Right ventricle myocardium superior (tissue), 1 donor: ENCODE results near the gene MSANTD7. TPM values are rescaled to one million over a fixed set of nuclear protein-coding genes. Genes with fewer than 3 reads are reported as not detected.
"Not testable (repeated sequence)": the region's sequence is repeated elsewhere in the genome, so short reads cannot be mapped to it uniquely, and the experiment has no call there.

ENCODE experiments used
- ATAC-seq: fragments of 200-7000 bp; cut with Tn5 transposase; one replicate; pipeline ENCODE4 v1.9.1; 2020; ENCODE audit warnings: mild to moderate bottlenecking; ENCODE audit not compliant: poor library complexity
- DNase-seq: peaks from one replicate; pipeline ENCODE4 v3.0.0-alpha.2; 2020
- intact Hi-C: fragments of 100-400 bp; cut with DNase I; formaldehyde crosslinking; loops from one replicate; pipeline ENCODE4 v1.11.2; 2022
- long read RNA-seq: library from polyadenylated mRNA; unstranded; transcript quantifications from one replicate; pipeline ENCODE4 v2.0.0, GENCODE V29; 2021
- total RNA-seq: library from RNA; stranded (reverse); fragmentation: NEBNext Ultra II Directional; extraction: Animal tissue kit (Norgen Biotek cat#: 25700); gene quantifications from one replicate; pipeline ENCODE4 v1.2.1, GENCODE V29; 2021
- donor health status: DM: no; HTN: yes; CAD: no; lungs with severe emphysema.

Gene MSANTD7, protein sequence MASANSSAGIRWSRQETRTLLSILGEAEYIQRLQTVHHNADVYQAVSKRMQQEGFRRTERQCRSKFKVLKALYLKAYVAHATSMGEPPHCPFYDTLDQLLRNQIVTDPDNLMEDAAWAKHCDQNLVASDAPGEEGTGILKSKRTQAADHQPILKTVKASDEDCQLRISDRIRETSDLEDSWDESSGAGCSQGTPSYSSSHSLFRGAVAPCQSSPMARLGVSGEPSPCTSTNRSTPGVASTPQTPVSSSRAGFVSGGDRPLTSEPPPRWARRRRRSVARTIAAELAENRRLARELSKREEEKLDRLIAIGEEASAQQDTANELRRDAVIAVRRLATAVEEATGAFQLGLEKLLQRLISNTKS
- 4.4 TPM for total RNA-seq
- long read RNA-seq, full-length matches to known transcripts, result 12 of 13 reads
- long read RNA-seq, partial matches to known transcripts, result 0 of 13 reads
- long read RNA-seq, other reads (novel, unspliced or antisense), result 1 of 13 reads

DNA sequence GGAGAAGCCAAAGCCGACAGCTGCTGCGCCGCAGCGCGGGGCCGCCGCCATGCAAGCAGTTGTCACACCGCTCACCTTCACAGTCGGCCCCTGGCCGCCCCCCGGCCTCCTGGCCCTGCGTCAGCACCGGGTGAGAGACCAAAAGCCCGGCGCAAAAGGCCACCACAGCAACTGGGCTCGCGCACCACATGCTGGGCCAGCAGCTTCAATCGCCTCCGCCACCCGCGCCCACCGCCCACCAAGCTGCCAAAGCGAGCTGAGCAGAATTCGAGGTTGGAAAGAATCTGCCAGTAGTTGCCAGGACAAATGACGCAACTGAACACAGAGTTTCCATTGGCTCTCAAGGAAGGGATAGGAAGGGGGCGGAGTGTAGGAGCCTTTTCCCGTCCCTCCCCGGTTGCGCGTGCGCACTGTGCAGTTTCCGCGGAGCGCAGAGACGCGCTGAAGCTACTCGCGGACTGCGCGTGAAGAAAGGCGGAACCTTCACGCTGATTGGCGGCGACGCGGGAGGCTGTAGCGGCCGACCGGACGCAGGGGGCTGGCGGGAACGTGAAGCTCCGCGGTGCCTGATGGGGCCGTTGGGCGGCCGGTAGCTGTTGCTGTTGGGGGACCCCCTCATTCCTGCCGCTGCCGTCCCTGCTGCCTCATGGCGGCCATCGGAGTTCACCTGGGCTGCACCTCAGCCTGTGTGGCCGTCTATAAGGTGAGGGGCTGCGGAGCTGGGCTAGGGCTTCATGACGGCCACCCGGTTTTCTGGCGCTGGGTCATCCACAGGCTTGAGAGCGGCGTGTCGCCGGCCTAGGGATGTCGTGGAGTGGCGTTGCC is at the start of gene MSANTD7, which contains the start of the genes CDNF and HSPA14:
Gene MSANTD7 (plus strand): TSS at position 550 of the 825 bp plus-strand sequence. CDS start 3,979 bp downstream, outside the sequence.
Gene CDNF (minus strand): TSS at position 281 of the 825 bp plus-strand sequence. CDS start 91 bp downstream, at position 190.
Gene HSPA14 (plus strand): TSS at position 550 of the 825 bp plus-strand sequence. CDS start 97 bp downstream, at position 647.
- DNase-seq (peak; percentile 100), ATAC-seq (peak; percentile 99)
- intact Hi-C loops, result loop anchor here (5.0 kb wide), 1 partner anchor 39 kb away; the partner anchor contains the start of gene SUV39H2

DNA sequence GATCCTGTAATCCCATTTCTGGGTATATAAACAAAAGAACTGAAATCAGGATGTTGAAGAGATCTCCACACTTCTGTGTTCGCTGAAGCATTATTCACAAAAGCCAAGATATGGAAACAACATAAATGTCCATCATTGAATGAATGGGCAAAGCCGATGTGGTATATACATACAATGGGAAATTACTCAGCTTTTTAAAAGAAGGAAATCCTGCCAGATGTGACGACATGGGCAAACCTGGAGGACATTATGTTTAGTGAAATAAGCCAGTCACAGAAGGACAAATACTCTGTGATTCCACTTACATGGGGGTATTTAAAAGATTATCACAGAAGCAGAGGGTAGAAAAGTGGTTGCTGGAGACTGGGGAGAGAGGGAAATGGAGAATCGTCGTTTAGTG is 39.5 kb upstream of the MSANTD7 start:
- intact Hi-C loops, result no loop called here
- DNase-seq (no peak), ATAC-seq (no peak)

DNA sequence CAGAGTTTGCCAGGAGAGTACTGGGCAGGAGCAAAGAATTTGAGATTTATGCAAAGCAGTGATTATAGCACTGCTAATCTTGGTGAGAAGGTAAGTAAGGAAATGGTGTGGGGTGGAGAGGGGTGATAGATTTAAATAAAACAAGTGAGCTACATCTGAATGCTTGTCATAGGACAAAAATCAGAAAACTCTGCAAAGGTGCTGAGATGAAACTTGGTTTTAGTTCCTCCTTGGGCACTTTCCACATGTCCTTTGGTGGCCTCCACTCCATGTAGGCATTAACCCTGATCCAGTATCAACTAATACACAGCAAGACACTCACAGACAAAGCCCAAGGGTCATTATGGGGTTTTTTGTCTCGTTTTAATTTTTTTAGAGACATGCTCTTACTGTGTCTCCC is 37.7 kb upstream of the MSANTD7 start:
- intact Hi-C loops, result no loop called here
- ATAC-seq (no peak), DNase-seq (no peak)

DNA sequence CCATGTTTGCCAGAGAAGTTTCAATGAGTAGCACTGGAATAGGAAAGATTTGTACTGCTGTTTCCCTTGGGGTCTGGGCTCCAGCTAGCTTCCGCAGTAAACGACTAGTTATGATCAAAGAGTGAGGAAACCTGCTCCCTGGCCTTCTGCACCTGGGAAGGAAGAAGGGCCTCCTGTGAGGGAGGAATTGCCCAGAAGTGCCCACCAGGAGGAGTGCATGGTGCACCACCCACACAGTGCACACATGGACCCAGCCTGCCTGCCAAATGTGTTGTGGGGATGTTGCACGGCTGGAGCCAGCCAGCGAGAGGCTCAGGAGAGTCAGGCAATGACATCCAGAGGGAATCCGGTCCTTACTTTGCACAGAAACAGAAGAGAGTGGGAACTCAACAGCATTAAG is 36.4 kb upstream of the MSANTD7 start:
- no peak for DNase-seq
- ATAC-seq, result no peak
- intact Hi-C loops, result no loop called here

DNA sequence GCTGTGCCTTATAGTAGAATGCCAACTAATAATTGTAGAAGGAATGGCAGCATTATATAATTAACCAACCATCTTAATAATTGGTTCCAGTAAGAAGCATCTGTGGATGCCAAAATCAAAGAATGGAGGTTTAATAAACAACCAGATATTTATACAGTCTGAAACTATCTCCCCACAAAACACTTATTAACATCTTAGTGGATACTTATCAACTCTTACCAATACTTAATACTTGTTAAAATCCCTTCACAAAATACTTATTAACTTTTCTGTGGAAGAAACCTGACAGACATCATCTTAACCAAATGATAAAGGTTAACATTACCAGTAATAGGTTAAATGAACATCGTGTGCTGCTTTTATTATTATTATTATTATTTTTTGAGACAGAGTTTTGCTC is 34.3 kb upstream of the MSANTD7 start:
- ATAC-seq (no peak), DNase-seq (no peak)
- intact Hi-C loops, result no loop called here

DNA sequence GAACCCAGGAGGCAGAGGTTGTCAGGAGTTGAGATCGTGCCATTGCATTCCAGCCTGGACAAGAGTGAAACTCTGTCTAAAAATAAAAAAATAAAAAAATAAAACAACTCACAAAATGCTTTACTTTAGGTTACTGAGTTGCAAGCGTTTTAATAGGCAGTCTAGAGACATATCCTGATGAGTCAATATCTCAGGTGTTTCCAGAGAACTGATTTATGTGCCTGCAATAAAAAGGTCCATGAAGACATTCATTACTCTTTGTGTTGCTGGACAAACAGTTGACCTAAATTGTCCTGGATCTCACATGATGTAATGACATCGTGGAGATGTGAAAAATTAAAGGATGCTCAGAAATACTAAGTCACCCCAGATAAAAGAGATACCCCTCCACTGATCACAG is 31.8 kb upstream of the MSANTD7 start:
- no peak for ATAC-seq
- intact Hi-C loops, result no loop called here
- no peak for DNase-seq

DNA sequence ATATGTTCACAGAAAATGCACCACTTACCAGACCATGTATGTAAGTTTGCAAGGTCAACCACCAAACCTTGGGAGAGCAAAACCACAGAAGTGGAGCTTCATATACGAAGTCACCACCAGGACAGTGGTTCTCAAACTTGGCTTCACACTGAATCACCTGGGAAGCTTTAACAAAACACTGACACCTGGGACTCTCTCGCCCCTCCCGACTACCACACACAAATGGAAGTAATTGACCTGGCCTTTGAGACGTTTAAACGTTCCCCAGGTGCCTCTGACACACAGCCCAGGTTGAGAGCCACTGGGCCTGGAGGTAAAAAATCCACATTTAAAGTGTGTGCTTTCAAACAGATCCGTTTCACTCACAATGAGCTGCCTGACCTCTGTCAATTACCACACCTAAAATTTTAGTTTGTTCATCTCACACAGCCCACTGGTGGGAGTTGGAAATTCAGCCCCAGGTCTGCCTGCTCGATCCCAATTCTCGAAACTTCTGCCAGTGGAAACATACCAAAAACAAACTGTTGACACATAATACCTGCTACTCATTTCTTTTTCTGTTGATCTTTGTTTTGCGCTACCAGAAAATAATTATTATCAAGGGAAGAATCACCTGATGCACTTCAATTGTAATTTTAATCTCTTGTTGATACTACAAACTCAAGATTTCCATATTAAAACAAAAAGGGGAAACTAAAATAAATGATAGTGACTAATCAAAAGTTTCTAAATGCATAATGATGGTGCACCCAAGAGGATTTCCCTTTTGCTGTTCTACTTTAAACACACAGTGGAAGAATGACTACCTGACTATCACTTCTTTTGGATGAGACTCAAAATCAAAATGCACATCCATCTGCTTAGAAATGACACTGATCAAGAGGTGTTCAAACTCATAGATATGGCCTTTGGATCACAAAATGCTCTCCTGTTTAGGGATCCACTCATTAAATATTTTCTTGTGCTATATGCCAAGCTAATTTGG is 26.8 kb upstream of the MSANTD7 start:
- intact Hi-C loops, result no loop called here
- no peak for DNase-seq
- ATAC-seq, result no peak

DNA sequence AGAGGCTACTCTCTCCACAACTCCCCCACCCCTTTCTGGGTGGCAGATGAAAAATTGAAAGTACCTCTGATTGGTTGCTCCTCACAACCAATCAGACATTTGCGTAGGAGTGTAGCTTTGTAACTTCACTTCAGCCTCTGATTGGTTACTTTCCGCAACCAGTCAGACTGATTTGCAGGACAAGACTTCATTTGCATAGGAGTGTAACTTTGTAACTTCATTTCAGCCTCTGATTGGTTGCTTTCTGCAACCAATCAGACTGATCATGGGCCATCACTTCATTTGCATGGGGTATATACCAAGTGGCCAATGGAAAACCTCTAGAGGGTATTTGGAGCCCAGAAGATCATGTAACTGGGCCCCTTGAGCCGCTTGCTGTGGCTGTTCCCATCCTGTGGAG is 25.8 kb upstream of the MSANTD7 start:
- no peak for ATAC-seq
- intact Hi-C loops, result no loop called here
- DNase-seq, result no peak

DNA sequence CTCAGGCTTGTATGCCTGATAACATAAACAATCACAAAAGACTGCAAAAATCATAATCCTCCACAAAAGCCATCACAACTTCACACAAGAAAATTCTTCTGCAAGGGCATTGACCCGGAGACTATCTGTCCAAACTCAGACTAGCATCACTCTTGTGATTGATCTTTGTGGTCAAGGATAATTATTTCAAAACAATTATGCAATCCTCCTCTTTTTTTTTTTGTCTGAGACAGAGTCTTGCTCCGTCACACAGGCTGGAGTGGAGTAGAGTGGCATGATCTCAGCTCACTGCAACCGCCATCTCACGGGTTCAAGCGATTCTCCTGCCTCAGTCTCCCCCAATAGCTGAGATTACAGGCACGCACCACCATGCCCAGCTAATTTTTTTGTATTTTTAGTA is 22.4 kb upstream of the MSANTD7 start:
- no peak for ATAC-seq
- intact Hi-C loops, result no loop called here
- no peak for DNase-seq

DNA sequence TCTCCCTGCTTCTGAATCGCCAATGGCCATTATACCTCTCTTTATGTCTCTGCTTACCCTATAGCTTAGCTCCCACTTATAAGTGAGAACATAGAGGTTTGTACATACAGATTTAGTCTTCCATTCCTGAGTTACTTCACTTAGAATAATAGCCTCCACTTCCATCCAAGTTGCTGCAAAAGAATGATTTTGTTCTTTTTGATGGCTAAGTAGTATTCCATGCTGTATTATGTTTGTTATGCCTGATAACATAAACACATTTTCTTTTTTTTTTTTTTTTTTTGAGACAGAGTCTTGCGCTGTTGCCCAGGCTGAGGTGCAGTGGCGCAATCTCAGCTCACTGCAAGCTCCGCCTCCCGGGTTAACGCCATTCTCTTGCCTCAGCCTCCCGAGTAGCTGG is 21.4 kb upstream of the MSANTD7 start:
- DNase-seq, intact Hi-C loops, ATAC-seq: not testable (repeated sequence)

DNA sequence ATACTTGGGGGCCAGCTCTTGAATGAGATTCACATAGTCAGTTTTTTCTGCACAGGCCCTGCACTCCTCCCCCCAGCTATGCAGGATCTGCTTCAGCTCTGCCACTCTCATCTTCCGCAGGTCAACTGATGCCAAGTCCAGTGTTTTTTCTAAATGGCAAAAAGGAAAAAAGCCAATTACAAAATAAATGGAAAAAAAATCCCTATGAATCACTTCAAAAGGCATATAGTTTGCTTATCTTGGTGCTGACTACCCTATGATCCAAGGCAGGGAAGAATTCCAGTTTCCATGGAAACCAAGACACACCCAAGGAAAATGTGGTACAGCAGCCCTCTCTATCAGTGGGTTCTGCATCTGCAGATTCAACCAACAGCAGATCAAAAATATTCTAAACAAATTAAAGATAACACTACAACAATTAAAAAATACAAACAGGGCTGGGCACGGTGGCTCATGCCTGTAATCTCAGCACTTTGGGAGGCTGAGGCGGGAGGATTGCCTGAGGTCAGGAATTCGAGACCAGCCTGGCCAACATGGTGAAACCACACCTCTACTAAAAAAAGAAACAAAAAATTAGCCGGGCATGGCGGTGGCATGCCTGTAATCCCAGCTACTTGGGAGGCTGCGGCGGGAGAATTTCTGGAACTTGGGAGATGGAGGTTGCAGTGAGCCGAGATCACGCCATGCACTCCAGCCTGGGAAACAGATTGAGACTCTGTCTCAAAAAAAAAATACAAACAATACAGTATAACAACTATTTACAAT is 17.9 kb upstream of the MSANTD7 start:
- intact Hi-C loops, result loop anchor here (10.0 kb wide), 1 partner anchor 285 kb away; no protein-coding TSS in a partner anchor
- DNase-seq, result no peak
- no peak for ATAC-seq

DNA sequence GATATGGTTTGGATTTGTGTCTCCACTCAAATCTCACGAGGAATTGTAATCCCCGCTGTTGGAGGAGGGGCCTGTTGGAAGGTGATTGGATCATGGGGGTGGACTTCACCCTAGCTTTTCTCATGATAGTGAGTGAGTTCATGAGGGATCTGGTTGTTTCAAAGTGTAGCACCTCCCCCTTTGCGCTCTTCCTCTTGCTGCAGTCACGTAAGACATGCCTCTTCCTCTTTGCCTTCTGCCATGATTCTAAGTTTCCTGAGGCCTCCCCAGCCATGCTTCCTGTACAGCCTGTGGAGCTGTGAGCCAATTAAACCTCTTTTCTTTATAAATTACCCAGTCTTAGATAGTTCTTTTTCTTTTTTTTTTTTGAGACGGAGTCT is 17.3 kb upstream of the MSANTD7 start:
- intact Hi-C loops, result loop anchor here (10.0 kb wide), 1 partner anchor 286 kb away; no protein-coding TSS in a partner anchor
- ATAC-seq (no peak), DNase-seq (no peak)

DNA sequence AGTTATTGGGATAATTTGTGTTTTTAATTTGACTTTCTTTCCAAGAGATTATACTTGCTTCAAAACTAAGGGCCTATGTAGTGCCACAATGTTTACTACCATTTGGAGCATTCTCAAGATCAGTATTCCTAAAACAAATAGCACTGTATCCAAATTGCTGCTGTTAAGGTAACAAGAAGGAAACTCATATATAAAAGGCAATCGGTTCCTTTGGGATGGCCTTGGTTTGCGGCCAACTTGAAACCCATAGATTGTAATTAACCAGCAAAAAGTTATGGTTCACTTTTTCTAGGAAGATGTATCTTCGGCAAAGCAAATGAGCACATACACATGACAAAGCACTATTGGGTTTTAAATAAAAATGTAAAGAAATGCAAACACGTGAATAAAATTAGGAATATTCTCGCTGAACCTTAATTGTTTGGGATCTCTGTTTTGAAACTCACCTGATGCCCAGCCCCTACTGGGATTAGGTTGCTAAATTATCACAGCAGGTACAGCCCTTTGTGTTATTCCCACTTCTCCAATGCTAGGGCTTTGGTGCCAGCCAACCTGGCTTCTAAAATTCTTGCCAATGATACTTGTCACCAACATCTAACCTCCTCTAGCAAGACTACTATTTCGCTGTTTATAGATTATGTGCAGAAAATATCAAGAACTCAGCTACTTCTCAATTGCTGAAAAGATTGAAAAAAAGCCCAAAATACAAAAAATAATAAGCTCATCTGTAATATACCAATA is 16.3 kb upstream of the MSANTD7 start:
- intact Hi-C loops, result loop anchor here (10.0 kb wide), 1 partner anchor 287 kb away; no protein-coding TSS in a partner anchor
- no peak for ATAC-seq
- no peak for DNase-seq

DNA sequence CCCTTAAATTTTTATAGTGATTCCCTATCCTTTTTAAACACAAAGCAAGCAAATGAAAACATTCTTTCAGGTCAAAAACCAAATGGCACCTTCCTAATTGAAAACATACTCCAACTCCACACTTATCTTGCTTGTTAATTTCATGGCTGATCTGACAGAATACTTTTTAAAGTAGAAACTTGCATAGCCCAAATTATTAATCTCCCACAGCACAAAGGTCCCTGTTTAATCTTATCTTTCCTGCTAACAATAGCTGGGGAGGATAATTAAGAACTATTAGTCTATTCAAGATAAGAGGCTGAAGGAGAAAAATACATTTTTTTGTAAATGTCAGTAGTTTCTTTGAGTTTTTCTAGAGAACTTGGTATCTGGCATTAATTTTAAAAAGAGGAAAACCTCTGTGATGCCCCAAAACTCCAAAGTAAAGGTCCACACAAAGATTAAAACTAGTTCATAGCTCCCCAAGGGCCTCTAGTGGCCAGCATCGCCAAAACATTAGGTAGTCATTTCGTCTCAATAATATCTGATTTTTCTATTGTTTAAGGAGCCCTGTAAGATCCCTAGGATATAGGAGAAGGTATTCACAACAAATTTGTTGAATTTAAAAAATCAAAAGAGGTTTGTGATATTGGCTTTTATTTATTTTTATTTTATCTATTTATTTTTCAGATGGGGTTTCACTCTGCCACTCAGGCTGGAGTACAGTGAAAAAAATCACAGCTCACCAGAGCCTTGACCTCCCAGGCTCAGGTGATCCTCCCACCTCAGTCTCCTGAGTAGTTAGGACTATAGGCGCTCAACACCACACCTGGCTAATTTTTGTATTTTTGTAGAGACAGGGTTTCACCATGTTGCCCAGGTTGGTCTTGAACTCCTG is 15.0 kb upstream of the MSANTD7 start:
- DNase-seq (no peak), ATAC-seq (no peak)
- intact Hi-C loops, result loop anchor here (10.0 kb wide), 1 partner anchor 288 kb away; no protein-coding TSS in a partner anchor

DNA sequence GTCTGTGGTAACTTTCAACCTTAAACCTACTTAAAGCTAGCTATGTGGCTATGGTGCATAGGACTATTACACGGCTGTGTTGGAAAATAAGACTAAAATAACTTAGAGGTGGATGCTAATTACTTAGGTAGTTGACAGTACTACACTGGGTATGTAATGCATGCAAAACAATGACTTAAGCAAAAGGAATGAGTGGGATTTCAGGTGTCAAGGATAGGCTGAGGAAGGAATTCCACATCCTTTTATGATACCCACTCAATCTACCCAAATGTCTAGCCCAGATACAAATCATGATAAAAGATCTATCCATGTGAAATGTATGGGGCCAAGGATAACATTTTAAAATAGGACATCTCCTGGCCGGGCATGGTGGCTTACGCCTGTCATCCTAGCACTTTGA is 14.1 kb upstream of the MSANTD7 start:
- DNase-seq, result no peak
- intact Hi-C loops, result loop anchor here (10.0 kb wide), 1 partner anchor 289 kb away; no protein-coding TSS in a partner anchor
- no peak for ATAC-seq
